Ishikawa (cell line): ENCODE measurements around the gene GLYATL3.
A peak's percentile ranks its signal among the peaks of the same experiment; 100 is the strongest.

Experiments
- CEBPB ChIP-seq: IDR thresholded peaks from 2 replicates; pipeline ENCODE4 v1.6.1; 2012
- CREB1 ChIP-seq: IDR thresholded peaks from 2 replicates; pipeline ENCODE4 v1.6.1; 2012; ENCODE audit warnings: low read depth
- EGR1 ChIP-seq: IDR thresholded peaks from 2 replicates; pipeline ENCODE4 v1.6.1; 2012
- EP300 ChIP-seq: IDR thresholded peaks from 2 replicates; pipeline ENCODE4 v1.6.1; 2012; ENCODE audit warnings: borderline replicate concordance
- FOXM1 ChIP-seq: IDR thresholded peaks from 2 replicates; pipeline ENCODE4 v1.6.1; 2012; ENCODE audit warnings: low read depth, borderline replicate concordance
- MAX ChIP-seq: IDR thresholded peaks from 2 replicates; pipeline ENCODE4 v1.6.1; 2012
- NFIC ChIP-seq: IDR thresholded peaks from 2 replicates; pipeline ENCODE4 v1.6.1; 2012
- RAD21 ChIP-seq: IDR thresholded peaks from 2 replicates; pipeline ENCODE4 v1.6.1; 2012; ENCODE audit warnings: low read depth
- REST ChIP-seq: IDR thresholded peaks from 2 replicates; pipeline ENCODE4 v1.6.1; 2012; ENCODE audit warnings: low read depth, mild to moderate bottlenecking
- TAF1 ChIP-seq: IDR thresholded peaks from 2 replicates; pipeline ENCODE4 v1.6.1; 2012; ENCODE audit warnings: low read depth, mild to moderate bottlenecking
- TCF12 ChIP-seq: IDR thresholded peaks from 2 replicates; pipeline ENCODE4 v1.6.1; 2012; ENCODE audit warnings: low read depth
- TEAD4 ChIP-seq: IDR thresholded peaks from 2 replicates; pipeline ENCODE4 v1.6.1; 2012
- USF1 ChIP-seq: IDR thresholded peaks from 2 replicates; pipeline ENCODE4 v1.6.1; 2012
- YY1 ChIP-seq: IDR thresholded peaks from 2 replicates; pipeline ENCODE4 v1.6.1; 2012; ENCODE audit warnings: low read depth
- ZBTB7A ChIP-seq: IDR thresholded peaks from 2 replicates; pipeline ENCODE4 v1.6.1; 2012; ENCODE audit warnings: low read depth

GLYATL3 gene

GRCh38 chr6:49468042-49468441 is 31.7 kb upstream of the GLYATL3 start:
- TF ChIP-seq TCF12: no peak
- no peak for TF ChIP-seq TEAD4
- TF ChIP-seq MAX: no peak
- no peak for TF ChIP-seq USF1
- TF ChIP-seq RAD21: no peak
- no peak for TF ChIP-seq YY1
- no peak for TF ChIP-seq ZBTB7A
- no peak for TF ChIP-seq REST
- TF ChIP-seq EGR1: no peak
- no peak for TF ChIP-seq FOXM1
- no peak for TF ChIP-seq NFIC
- no peak for TF ChIP-seq TAF1
- TF ChIP-seq EP300: no peak
- TF ChIP-seq CREB1: no peak
- no peak for TF ChIP-seq CEBPB

- TF ChIP-seq CREB1 (no peak), YY1 (no peak), TCF12 (no peak), FOXM1 (no peak), MAX (no peak), REST (no peak), TAF1 (no peak), TEAD4 (no peak), USF1 (no peak), EP300 (no peak), RAD21 (no peak), ZBTB7A (no peak), EGR1 (no peak), CEBPB (no peak), NFIC (no peak)
These were observed 20.3 kb upstream of the GLYATL3 start for GRCh38 chr6:49479308-49479970.

- TF ChIP-seq EGR1 (no peak), CREB1 (no peak), NFIC (no peak), FOXM1 (no peak)
These were observed 9.1 kb upstream of the GLYATL3 start for GRCh38 chr6:49490633-49491032.

- TF ChIP-seq USF1 (no peak), MAX (no peak), TCF12 (peak; percentile 77), CREB1 (no peak), EP300 (peak; percentile 66; the same call in 1 of the 2 replicates), RAD21 (no peak), TEAD4 (peak; percentile 58), FOXM1 (peak; percentile 39; the same call in 1 of the 2 replicates), NFIC (peak; percentile 65)
These were observed 2.4 kb upstream of the GLYATL3 start for GRCh38 chr6:49497304-49497703.

GRCh38 chr6:49499126-49499525 is 597 bp upstream of the GLYATL3 start:
- no peak for TF ChIP-seq RAD21
- TF ChIP-seq EP300: no peak
- no peak for TF ChIP-seq USF1
- TF ChIP-seq TEAD4: no peak
- no peak for TF ChIP-seq TCF12
- TF ChIP-seq EGR1: no peak
- no peak for TF ChIP-seq FOXM1
- TF ChIP-seq CEBPB: no peak
